ENCODE data around the gene SLC5A2.
A peak's percentile ranks its signal among the peaks of the same experiment; 100 is the strongest.

SLC5A2 gene

DNA sequence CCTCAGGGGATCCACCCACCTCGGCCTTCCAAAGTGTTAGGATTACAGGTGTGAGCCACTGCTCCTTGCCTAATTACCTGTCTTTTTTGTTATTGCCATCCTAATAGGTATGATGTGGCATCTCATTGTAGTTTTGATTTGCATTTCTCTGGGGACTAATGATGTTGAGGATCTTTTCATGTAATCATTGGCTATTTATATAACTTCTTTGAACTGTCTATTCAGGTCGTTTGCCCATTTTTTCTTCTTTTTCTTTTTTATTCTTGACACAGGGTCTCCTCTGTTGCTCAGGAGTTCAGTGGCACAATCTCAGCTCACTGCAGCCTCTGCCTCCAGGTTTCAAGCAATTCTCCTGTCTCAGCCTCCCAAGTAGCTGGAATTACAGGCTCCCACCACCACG is 12.3 kb upstream of the SLC5A2 start:
- H3K4me3 ChIP-seq (ENCODE audit: low read depth in 1 of 2, low read length in 2 of 2), result no peak overlapping the region
- H3K4me1 ChIP-seq (ENCODE audit: control insufficient read depth in 1 of 2, insufficient read depth in 2 of 2, low read length in 2 of 2), result peaks cover 4 to 27% of the 10 kb centered on the region in 2 donors
- H3K27me3 ChIP-seq (ENCODE audit: control insufficient read depth in 1 of 2, insufficient read depth in 2 of 2, low read length in 2 of 2), result peaks cover 0 to 5% of the 10 kb centered on the region in 2 donors
- no peak overlapping the region for H3K27ac ChIP-seq (ENCODE audit: low read depth, low read length)
- peaks cover 0 to 22% of the 10 kb centered on the region in 2 donors for H3K36me3 ChIP-seq (ENCODE audit: control insufficient read depth in 1 of 2, insufficient read depth in 2 of 2, low read length in 2 of 2)
- H3K9me3 ChIP-seq (ENCODE audit: control insufficient read depth in 1 of 2, low read length in 2 of 2), result no peaks in the 10 kb centered on the region
- H3K9ac ChIP-seq (ENCODE audit: low read depth in 1 of 2, low read length in 2 of 2), result no peak overlapping the region

GRCh38 chr16:31471241-31471874 is 11.6 kb upstream of the SLC5A2 start:
- H3K9me3 ChIP-seq (ENCODE audit: control insufficient read depth in 1 of 2, low read length in 2 of 2), result no peaks in the 10 kb centered on the region
- peaks cover 0 to 15% of the 10 kb centered on the region in 2 donors for H3K36me3 ChIP-seq (ENCODE audit: control insufficient read depth in 1 of 2, insufficient read depth in 2 of 2, low read length in 2 of 2)
- peaks cover 0 to 5% of the 10 kb centered on the region in 2 donors for H3K27me3 ChIP-seq (ENCODE audit: control insufficient read depth in 1 of 2, insufficient read depth in 2 of 2, low read length in 2 of 2)
- H3K4me1 ChIP-seq (ENCODE audit: control insufficient read depth in 1 of 2, insufficient read depth in 2 of 2, low read length in 2 of 2), result peaks cover 4 to 33% of the 10 kb centered on the region in 2 donors
- peak overlapping the region; percentile 54 to 60 for H3K4me3 ChIP-seq (ENCODE audit: low read depth in 1 of 2, low read length in 2 of 2)
- peak overlapping the region; percentile 52 to 57 for H3K9ac ChIP-seq (ENCODE audit: low read depth in 1 of 2, low read length in 2 of 2)
- peak overlapping the region; percentile 74 for H3K27ac ChIP-seq (ENCODE audit: low read depth, low read length)

DNA sequence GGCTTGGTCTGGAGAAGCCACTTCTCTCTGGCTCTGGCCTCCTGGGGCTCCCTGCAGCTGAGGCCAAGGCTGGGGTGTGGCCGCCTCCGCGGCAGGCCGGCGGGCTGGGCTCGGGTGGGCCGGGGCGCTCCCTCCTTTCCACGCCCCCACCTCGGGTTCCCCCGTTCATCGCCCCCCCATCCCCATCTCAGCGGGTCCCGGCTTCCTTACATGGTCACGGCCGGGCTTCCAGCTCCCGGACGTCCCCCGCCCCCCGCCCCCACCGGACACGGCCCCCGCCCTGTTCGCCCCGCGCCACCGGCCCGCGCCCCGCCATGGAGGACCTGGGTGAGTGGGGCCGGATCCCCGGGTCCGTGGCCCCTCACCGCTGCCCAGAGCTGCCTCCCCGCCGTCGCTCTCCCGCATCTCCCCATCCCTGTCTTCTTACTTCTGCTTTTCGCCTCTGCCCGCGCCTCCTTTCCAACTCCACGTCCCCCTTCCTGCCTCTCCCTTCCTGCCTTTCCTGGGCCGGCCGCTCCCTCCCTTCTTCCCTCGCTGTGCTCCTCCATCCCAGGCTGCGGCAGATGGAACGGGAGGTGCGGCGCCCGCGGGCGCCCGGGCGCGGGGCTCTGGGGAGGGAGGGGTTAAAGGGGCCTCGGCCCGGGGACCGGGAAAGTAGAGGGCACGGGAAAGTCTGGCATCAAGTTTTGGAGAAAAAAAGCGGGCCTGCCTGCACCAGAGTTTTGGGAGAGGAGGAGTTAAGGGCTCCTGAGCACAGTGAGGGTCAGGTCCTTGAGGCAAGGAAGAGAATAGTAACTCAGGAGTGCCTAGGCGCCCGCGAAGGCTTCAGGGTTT is 10.8 kb upstream of the SLC5A2 start, which contains the start of gene TGFB1I1:
TGFB1I1 (plus strand) TSS at position 278 of the 834 bp plus-strand sequence; CDS start at position 315, 37 bp downstream.
- Histone ChIP-seq H3K36me3 (ENCODE audit: control insufficient read depth in 1 of 2, insufficient read depth in 2 of 2, low read length in 2 of 2) (peaks cover 0 to 7% of the 10 kb centered on the region in 2 donors), H3K27me3 (ENCODE audit: control insufficient read depth in 1 of 2, insufficient read depth in 2 of 2, low read length in 2 of 2) (peaks cover 0 to 5% of the 10 kb centered on the region in 2 donors), H3K9ac (ENCODE audit: low read depth in 1 of 2, low read length in 2 of 2) (peak within 1 kb of the TSS; percentile 57 to 60), H3K27ac (ENCODE audit: low read depth, low read length) (peak within 1 kb of the TSS; percentile 74), H3K9me3 (ENCODE audit: control insufficient read depth in 1 of 2, low read length in 2 of 2) (no peaks in the 10 kb centered on the region), H3K4me3 (ENCODE audit: low read depth in 1 of 2, low read length in 2 of 2) (peak within 1 kb of the TSS; percentile 54 to 71), H3K4me1 (ENCODE audit: control insufficient read depth in 1 of 2, insufficient read depth in 2 of 2, low read length in 2 of 2) (peaks cover 4 to 34% of the 10 kb centered on the region in 2 donors)

DNA sequence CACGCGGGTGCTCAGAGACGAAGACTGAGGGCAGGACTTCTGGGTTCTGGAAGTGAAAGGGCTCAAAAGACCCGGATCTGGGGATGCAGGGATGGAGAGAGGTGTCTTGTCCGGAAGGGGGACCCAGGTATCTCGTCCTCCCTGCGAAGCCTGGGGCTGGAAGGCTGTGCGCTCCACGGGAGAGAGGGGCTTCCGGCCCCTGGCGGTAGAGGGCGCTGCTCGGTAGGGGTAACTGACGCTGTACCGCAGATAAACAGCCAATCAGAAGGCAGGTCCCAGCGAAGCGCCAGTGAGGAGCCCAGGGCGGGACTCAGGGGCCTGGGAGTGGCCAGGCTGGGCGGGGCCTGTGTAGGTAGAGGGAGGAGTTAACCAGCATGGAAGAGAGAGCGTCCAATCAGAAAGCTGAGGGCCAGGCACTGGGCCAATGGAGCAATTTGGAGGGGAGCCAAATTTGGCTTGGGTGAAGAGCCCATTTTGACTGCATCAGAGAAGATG is 10.2 kb upstream of the SLC5A2 start:
- H3K9me3 ChIP-seq (ENCODE audit: control insufficient read depth in 1 of 2, low read length in 2 of 2), result no peaks in the 10 kb centered on the region
- peaks cover 5 to 40% of the 10 kb centered on the region in 2 donors for H3K4me1 ChIP-seq (ENCODE audit: control insufficient read depth in 1 of 2, insufficient read depth in 2 of 2, low read length in 2 of 2)
- peak overlapping the region; percentile 54 to 71 for H3K4me3 ChIP-seq (ENCODE audit: low read depth in 1 of 2, low read length in 2 of 2)
- H3K27ac ChIP-seq (ENCODE audit: low read depth, low read length), result peak overlapping the region; percentile 52
- peak overlapping the region in 1 of 2 donors; percentile 60 for H3K9ac ChIP-seq (ENCODE audit: low read depth in 1 of 2, low read length in 2 of 2)
- H3K36me3 ChIP-seq (ENCODE audit: control insufficient read depth in 1 of 2, insufficient read depth in 2 of 2, low read length in 2 of 2), result peaks cover 0 to 6% of the 10 kb centered on the region in 2 donors
- H3K27me3 ChIP-seq (ENCODE audit: control insufficient read depth in 1 of 2, insufficient read depth in 2 of 2, low read length in 2 of 2), result peaks cover 0 to 5% of the 10 kb centered on the region in 2 donors

- peaks cover 9 to 43% of the 10 kb centered on the region in 2 donors for H3K4me1 ChIP-seq (ENCODE audit: control insufficient read depth in 1 of 2, insufficient read depth in 2 of 2, low read length in 2 of 2)
- no peak overlapping the region for H3K9ac ChIP-seq (ENCODE audit: low read depth in 1 of 2, low read length in 2 of 2)
- no peak overlapping the region for H3K27ac ChIP-seq (ENCODE audit: low read depth, low read length)
- no peak overlapping the region for H3K4me3 ChIP-seq (ENCODE audit: low read depth in 1 of 2, low read length in 2 of 2)
- H3K9me3 ChIP-seq (ENCODE audit: control insufficient read depth in 1 of 2, low read length in 2 of 2), result no peaks in the 10 kb centered on the region
- H3K27me3 ChIP-seq (ENCODE audit: control insufficient read depth in 1 of 2, insufficient read depth in 2 of 2, low read length in 2 of 2), result peaks cover 0 to 5% of the 10 kb centered on the region in 2 donors
- H3K36me3 ChIP-seq (ENCODE audit: control insufficient read depth in 1 of 2, insufficient read depth in 2 of 2, low read length in 2 of 2), result peaks cover 0 to 6% of the 10 kb centered on the region in 2 donors
Observed at GRCh38 chr16:31473264-31473984, 9.5 kb upstream of the SLC5A2 start.

DNA sequence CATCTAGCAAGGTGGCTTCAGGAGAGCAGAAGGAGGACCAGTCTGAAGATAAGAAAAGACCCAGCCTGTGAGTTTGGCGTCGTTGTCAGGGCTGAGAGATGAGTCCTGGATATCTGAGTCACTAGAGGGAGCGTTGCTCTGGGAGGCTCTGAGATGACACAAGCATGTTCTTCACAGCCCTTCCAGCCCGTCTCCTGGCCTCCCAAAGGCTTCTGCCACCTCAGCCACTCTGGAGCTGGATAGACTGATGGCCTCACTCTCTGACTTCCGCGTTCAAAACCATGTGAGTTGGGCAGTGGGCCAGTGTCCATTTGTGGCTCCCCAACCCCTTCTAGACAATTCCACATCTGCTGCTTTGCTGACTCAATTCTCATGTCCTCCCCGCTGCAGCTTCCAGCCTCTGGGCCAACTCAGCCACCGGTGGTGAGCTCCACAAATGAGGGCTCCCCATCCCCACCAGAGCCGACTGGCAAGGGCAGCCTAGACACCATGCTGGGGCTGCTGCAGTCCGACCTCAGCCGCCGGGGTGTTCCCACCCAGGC is 8.7 kb upstream of the SLC5A2 start:
- no peaks in the 10 kb centered on the region for H3K9me3 ChIP-seq (ENCODE audit: control insufficient read depth in 1 of 2, low read length in 2 of 2)
- H3K36me3 ChIP-seq (ENCODE audit: control insufficient read depth in 1 of 2, insufficient read depth in 2 of 2, low read length in 2 of 2), result peaks cover 0 to 6% of the 10 kb centered on the region in 2 donors
- H3K27ac ChIP-seq (ENCODE audit: low read depth, low read length), result no peak overlapping the region
- peaks cover 9 to 49% of the 10 kb centered on the region in 2 donors for H3K4me1 ChIP-seq (ENCODE audit: control insufficient read depth in 1 of 2, insufficient read depth in 2 of 2, low read length in 2 of 2)
- no peak overlapping the region for H3K9ac ChIP-seq (ENCODE audit: low read depth in 1 of 2, low read length in 2 of 2)
- peaks cover 0 to 5% of the 10 kb centered on the region in 2 donors for H3K27me3 ChIP-seq (ENCODE audit: control insufficient read depth in 1 of 2, insufficient read depth in 2 of 2, low read length in 2 of 2)
- no peak overlapping the region for H3K4me3 ChIP-seq (ENCODE audit: low read depth in 1 of 2, low read length in 2 of 2)

GRCh38 chr16:31474773-31475738 is 7.9 kb upstream of the SLC5A2 start:
- H3K36me3 ChIP-seq (ENCODE audit: control insufficient read depth in 1 of 2, insufficient read depth in 2 of 2, low read length in 2 of 2), result peaks cover 0 to 6% of the 10 kb centered on the region in 2 donors
- no peaks in the 10 kb centered on the region for H3K9me3 ChIP-seq (ENCODE audit: control insufficient read depth in 1 of 2, low read length in 2 of 2)
- no peak overlapping the region for H3K9ac ChIP-seq (ENCODE audit: low read depth in 1 of 2, low read length in 2 of 2)
- no peak overlapping the region for H3K4me3 ChIP-seq (ENCODE audit: low read depth in 1 of 2, low read length in 2 of 2)
- no peak overlapping the region for H3K27ac ChIP-seq (ENCODE audit: low read depth, low read length)
- H3K4me1 ChIP-seq (ENCODE audit: control insufficient read depth in 1 of 2, insufficient read depth in 2 of 2, low read length in 2 of 2), result peaks cover 14 to 56% of the 10 kb centered on the region in 2 donors
- peaks cover 0 to 5% of the 10 kb centered on the region in 2 donors for H3K27me3 ChIP-seq (ENCODE audit: control insufficient read depth in 1 of 2, insufficient read depth in 2 of 2, low read length in 2 of 2)

DNA sequence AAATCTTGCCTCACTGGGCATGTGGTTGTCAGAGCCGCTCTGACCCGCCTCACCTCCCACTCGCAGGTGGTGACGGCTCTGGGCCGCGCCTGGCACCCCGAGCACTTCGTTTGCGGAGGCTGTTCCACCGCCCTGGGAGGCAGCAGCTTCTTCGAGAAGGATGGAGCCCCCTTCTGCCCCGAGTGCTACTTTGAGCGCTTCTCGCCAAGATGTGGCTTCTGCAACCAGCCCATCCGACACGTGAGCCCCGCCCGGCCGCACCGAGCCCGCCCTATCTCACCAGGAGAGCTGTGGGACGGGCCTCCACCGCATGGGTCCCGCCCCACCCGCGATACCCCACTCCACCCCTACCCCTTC is 7.0 kb upstream of the SLC5A2 start:
- peak overlapping the region; percentile 69 to 72 for H3K4me3 ChIP-seq (ENCODE audit: low read depth in 1 of 2, low read length in 2 of 2)
- H3K36me3 ChIP-seq (ENCODE audit: control insufficient read depth in 1 of 2, insufficient read depth in 2 of 2, low read length in 2 of 2), result peaks cover 0 to 6% of the 10 kb centered on the region in 2 donors
- peaks cover 18 to 62% of the 10 kb centered on the region in 2 donors for H3K4me1 ChIP-seq (ENCODE audit: control insufficient read depth in 1 of 2, insufficient read depth in 2 of 2, low read length in 2 of 2)
- H3K27me3 ChIP-seq (ENCODE audit: control insufficient read depth in 1 of 2, insufficient read depth in 2 of 2, low read length in 2 of 2), result peaks cover 0 to 5% of the 10 kb centered on the region in 2 donors
- H3K9ac ChIP-seq (ENCODE audit: low read depth in 1 of 2, low read length in 2 of 2), result peak overlapping the region in 1 of 2 donors; percentile 65
- H3K27ac ChIP-seq (ENCODE audit: low read depth, low read length), result no peak overlapping the region
- H3K9me3 ChIP-seq (ENCODE audit: control insufficient read depth in 1 of 2, low read length in 2 of 2), result no peaks in the 10 kb centered on the region

Measured in duodenal mucosa (tissue), 2 donors.